GM12891 (cell line): ENCODE results near the gene NUDT2.

ENCODE experiments used
- PAX5 ChIP-seq: IDR thresholded peaks from 2 replicates; pipeline ENCODE4 v1.6.1; 2011; ENCODE audit warnings: low read length, moderate library complexity, mild to moderate bottlenecking; ENCODE audit not compliant: insufficient read depth, severe bottlenecking
- POLR2A ChIP-seq: IDR thresholded peaks from 2 replicates; pipeline ENCODE4 v1.6.1; 2011; ENCODE audit warnings: low read depth, low read length, control low read depth
- POLR2AphosphoS5 ChIP-seq: IDR thresholded peaks from 2 replicates; pipeline ENCODE4 v1.6.1; 2011; ENCODE audit warnings: low read depth, low read length, control low read depth
- SPI1 ChIP-seq: IDR thresholded peaks from 2 replicates; pipeline ENCODE4 v1.6.1; 2011; ENCODE audit warnings: low read depth, low read length, control low read depth
- TAF1 ChIP-seq: IDR thresholded peaks from 2 replicates; pipeline ENCODE4 v1.6.1; 2011; ENCODE audit warnings: low read depth, low read length, control low read depth

DNA sequence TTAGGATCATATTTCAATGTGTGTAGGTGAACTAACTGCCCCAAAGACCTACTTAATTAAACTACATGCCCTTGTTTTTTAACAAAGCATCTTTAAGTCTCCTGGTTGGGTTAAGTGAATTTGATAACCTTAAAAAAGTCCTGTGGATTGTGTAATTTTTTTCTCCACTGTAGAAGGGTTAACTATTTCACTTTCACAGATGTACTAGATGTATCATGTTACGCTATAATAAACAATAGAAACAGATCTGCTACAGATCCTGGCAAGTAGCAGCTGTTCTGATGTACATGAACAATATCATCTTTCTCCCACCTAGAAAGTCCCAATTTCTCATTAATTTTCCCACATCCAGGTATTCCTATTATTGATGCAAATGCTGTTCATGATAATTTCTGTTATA lies 19.2 kb upstream of the NUDT2 start:
- TF ChIP-seq POLR2A (no peak), POLR2AphosphoS5 (no peak), TAF1 (no peak), PAX5 (no peak), SPI1 (no peak)
